Ureter (tissue), 1 donor: Measurements from ENCODE around the gene KCNMA1. TPM values are rescaled to one million over a fixed set of nuclear protein-coding genes. Genes with fewer than 3 reads are reported as not detected.

Source experiments
- DNase-seq: peaks from one replicate; pipeline ENCODE4 v3.0.0-alpha.2; 2020; ENCODE audit warnings: low spot score
- total RNA-seq: library from RNA; stranded (reverse); gene quantifications from one replicate; pipeline ENCODE4 v1.2.4, GENCODE V29; 2023
- donor health status: DM: yes; HTN: yes; CAD: no.

KCNMA1 gene
- total RNA-seq, 1 donor from 2014 or later, result 87.9 TPM

DNA sequence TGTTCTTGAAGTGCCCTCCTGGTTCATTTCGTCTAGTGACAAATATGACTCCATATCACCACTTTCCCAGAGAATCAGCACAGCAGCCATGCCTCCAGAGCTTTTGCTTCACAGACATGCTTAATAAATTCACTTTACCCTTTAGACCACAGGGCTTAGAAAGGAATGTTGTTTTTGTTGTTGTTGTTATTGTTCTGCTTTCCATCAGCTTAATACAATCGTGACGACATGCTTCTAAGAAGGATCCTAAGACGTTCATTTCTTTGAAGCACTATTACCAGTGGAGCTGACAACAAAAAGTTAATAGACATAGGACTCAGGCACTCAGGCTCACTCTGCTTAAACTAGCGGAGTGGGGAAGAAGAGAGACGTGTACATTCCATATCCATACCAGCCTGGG lies 418.6 kb downstream of the KCNMA1 start:
- no peak for DNase-seq

GRCh38 chr10:77214799-77215198 lies 422.8 kb downstream of the KCNMA1 start:
- DNase-seq, result no peak

DNA sequence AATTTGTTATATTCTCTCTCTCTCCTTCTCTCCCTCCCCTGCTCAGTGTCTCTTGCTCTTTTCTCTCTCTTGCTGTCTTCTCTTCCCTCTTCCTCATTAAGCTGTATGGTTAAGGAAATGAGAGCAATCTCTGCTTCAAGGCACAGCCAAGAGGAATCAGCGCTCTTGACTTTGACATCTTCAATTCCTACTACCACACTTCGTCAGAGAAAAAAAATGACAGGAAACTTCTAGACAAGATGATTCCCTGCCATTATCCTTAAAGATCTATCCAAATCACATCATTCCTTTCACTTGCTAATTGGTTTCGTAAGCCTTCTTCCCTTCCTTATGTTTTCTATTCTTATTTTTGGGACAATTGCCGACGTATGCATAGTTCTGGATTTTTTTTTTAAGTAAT lies 425.0 kb downstream of the KCNMA1 start:
- DNase-seq, result no peak

- DNase-seq, result no peak
Observed at GRCh38 chr10:77210645-77211044, 427.0 kb downstream of the KCNMA1 start.

DNA sequence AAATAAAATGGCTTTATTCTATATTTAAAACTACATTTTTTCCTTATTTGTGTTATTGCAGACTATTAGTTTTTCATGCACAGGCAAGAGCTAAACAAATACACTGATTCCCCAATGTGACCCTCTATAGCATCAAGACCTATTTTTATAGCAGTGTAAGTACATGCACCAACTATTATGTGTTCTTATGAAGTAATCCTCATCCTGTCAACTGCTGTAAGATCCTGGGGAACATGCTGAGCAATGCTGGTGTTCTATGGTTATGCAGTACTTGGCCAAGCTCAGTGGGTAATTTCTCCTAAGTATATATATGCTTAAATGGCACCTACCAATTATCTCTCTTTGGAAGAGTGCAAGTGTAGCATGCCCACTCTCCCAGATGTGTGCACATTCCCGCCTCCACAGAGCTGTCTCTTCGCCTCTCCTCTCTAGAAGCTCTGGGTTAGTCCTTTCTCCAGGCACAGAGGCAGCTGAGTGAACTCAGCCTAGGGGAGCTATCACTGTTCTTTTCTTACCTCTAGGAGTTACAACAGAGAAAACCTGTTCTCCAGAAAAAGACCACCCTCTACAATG lies 428.8 kb downstream of the KCNMA1 start:
- DNase-seq, result no peak

GRCh38 chr10:77207828-77208185 lies 429.8 kb downstream of the KCNMA1 start:
- DNase-seq, result no peak

- DNase-seq, result no peak
Observed at GRCh38 chr10:77207182-77207827, 430.3 kb downstream of the KCNMA1 start.

DNA sequence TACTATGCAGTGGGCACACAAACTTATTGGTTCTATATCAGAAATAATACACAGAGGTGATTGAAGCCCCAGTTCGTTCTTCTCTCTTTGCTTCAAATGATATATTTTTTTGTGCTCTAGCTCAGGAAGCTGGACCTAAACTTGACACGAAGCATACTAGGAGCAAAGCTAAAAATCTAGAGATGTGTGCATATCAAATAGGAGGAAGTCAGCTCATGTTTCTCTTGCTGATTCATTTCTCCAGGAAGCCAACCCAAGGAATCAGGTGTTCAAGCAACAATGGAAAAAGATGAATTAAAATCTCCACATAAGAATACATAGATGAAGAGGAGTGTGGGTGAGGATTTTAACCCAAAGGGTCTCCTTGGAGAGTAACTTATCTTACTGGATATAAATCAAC lies 432.5 kb downstream of the KCNMA1 start:
- DNase-seq, result no peak

GRCh38 chr10:77204171-77204570 lies 433.4 kb downstream of the KCNMA1 start:
- no peak for DNase-seq

GRCh38 chr10:77202857-77203256 lies 434.8 kb downstream of the KCNMA1 start:
- no peak for DNase-seq

DNA sequence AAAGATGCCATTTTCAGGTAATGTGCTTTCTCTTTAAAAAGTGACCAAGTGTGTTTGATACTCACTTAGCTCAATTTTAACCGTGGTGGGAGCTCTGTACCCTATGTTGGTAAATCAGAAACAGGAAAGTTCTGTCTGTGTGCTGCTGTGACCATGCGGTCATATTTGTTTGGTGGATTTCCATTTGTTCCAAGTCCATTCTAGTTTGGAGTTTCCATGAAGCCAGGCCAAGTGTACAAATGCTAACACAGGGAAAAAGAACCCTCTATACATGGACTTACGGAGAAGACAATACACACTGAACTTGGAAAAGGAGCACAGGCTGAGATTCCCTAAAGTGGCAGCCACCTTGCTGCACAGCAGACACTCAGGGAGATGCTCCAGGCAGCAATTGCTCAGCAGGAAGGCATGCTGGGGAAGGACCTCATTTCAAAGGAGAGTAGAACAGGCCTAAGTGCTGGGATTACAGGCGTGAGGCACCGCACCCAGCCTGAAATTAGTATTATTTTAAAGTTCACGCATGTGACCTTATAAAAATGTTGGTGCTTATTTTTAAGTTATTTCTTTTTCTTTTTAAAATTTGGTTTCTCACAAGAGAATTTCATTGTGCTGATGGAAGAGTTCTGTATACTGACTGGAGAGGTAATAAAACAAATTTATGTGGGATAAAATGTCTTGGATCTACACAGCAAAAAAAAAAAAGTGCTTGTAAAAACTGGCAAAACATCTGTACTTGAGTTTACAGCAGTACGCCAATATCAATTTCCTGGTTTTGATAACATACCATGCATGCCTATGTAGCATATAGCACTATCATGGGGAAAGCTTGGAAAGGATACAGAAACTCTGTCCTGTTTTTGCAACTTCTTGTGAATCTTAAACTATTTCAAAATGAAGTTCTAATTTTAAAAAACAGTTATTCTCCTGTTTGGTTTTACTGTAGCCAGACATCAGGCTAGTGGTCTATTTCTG lies 436.2 kb downstream of the KCNMA1 start:
- no peak for DNase-seq

DNA sequence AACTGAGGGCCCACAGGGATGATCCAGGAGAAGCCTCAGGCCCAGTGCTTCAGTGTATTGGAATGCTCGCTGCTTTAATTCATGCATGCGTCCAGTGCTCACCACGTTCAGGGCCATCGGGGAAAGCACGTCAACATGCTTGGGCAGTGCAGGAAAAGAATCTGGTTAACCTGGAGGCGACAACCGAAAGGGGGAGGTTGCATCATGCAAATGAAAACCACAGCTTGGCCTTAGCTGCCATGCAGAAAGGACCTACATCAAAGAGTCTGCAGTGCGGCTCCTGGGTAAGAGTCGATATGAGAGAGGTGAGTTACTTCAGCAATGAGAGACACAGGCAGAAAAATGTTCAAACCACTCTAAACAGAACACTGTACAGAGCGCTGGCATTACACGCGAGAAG lies 440.1 kb downstream of the KCNMA1 start:
- DNase-seq, result no peak

DNA sequence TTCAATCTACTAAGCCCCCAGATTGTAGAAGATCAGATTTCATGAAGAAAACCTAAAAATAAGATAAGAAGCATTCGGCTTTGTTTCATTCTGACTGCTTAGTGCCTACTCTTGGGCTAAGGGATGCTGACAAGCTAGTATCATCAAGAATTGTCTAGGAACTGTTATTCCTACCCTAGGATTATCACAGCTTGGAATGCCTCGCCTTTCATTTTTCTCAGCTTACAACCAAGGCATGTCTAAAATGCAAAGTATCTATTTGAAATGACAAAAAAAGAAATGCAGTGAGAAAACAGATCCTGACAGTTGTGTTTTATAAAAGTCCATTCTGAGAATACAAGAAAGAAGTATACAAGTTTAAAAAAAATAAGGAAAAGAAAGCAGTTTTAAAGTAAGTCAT lies 441.0 kb downstream of the KCNMA1 start:
- no peak for DNase-seq

GRCh38 chr10:77195101-77195500 lies 442.5 kb downstream of the KCNMA1 start:
- DNase-seq, result peak; percentile 54

GRCh38 chr10:77193001-77193400 lies 444.6 kb downstream of the KCNMA1 start:
- no peak for DNase-seq

GRCh38 chr10:77192402-77192801 lies 445.2 kb downstream of the KCNMA1 start:
- no peak for DNase-seq

GRCh38 chr10:77191324-77192049 lies 446.1 kb downstream of the KCNMA1 start:
- no peak for DNase-seq

DNA sequence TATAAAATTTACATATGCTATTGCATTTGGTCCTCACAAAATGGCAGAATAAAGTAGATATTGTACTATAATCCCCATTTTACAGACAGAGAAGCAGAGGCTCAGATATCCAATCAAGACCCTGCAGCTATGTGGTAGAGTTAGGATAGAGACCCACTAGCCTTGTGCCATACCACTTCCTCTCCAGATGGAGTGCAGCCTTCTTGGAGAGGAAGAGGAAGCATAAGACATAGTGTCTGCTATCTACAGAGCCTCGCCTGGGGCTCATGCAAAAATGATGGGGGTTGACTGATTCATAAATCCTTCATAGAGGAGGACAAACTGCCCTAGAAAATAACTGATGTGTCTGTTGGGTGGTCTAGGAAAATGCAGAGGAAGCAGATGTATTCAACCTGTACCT lies 447.3 kb downstream of the KCNMA1 start:
- DNase-seq, result no peak

DNA sequence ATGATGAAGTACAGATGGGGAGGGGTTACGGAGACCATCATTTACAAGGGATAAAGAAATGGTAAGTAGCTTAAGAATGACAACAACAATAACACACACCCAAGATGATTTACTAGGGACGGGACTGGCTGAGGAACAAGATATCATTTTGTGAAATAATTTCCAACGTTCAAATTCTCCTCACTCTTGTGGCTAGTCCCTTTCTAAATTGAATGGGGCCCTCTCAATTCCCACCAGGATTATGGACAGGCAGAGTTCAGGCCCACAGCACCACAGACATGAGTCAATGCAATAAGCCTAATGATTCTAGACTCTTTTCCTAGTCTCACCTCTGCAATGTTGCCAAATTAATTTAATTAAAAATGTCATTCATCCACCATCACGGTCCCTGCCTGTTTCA lies 448.1 kb downstream of the KCNMA1 start:
- no peak for DNase-seq

DNA sequence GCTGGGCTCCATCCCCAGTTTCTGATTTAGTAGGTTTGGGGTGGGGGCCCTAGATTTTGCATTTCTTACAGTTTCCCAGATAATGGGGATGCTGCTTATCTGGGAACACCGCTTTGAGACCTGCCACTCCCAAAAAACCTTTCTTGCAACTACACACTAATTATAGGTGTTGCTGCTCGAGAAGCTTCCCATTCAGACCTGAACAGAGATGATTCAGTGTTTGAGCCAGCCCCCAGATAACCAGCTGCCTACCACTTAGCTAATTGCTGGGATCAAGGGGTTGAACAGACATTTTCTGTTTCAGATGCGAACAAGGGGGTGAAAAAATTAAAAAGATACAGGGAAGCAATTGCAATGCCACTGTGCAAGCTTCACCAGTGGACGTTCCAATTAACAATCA lies 448.5 kb downstream of the KCNMA1 start:
- no peak for DNase-seq

DNA sequence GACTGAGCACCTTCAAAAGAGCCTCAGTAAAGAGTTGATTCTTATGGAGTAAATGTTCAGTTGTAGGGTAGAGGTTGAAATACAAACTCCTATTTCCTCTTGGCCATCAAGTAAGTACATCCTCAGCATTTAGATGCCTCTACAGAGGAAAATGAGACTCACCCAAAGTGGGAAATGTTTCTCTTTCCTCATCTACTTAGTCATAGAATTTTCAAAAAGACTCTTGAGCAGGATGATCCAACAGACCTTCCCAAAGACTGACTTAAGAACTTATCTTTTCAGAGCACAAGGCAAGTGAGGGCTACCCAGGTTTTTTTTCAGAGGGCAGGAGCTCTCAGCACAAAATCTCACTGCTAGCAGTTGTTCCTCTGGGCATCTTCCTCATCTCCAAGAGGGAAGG lies 449.1 kb downstream of the KCNMA1 start:
- DNase-seq, result no peak

DNA sequence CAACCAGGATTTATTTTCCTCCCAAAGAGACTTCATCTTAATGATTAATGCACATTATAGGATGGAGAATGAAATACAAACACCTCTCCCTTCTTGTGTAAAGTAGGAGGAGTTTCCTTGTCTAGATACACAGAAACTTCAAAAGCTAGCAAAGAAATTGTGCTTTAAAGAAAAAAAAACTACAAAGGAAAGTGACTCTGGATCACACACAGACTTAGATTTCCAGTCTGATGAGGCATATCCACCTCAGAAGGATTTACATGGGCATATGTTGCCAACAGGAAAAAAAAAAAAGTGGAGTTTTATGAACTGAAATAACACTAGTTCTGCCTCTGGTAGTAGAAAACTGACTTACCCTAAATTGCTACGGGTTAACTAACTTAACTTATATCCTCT lies 449.6 kb downstream of the KCNMA1 start:
- no peak for DNase-seq
